ENCODE results near the gene PHACTR1. TPM values are rescaled to one million over a fixed set of nuclear protein-coding genes. Genes with fewer than 3 reads are reported as not detected.

The PHACTR1 gene
- total RNA-seq, 1 experiment from 2014 or later = 15.5 TPM

- TF ChIP-seq NFATC4 (CRISPR knock-in tag; IDR thresholded peaks at IDR 0.05) (no peak), ATF6 (CRISPR knock-in tag; IDR thresholded peaks at IDR 0.05) (no peak), CREM (CRISPR knock-in tag; IDR thresholded peaks at IDR 0.05) (no peak), JAZF1 (CRISPR knock-in tag; IDR thresholded peaks at IDR 0.05) (no peak), STAT6 (CRISPR knock-in tag; conservative IDR thresholded peaks at IDR 0.05; ENCODE audit: low read depth) (no peak), NR2C2 (CRISPR knock-in tag; IDR thresholded peaks at IDR 0.05) (no peak), FOXP1 (CRISPR knock-in tag; IDR thresholded peaks at IDR 0.05; ENCODE audit: borderline replicate concordance) (no peak), ATF1 (CRISPR knock-in tag; IDR thresholded peaks at IDR 0.05) (no peak), NFE2L1 (CRISPR knock-in tag; IDR thresholded peaks at IDR 0.05) (no peak), USF2 (CRISPR knock-in tag; IDR thresholded peaks at IDR 0.05) (no peak), JUN (CRISPR knock-in tag; IDR thresholded peaks at IDR 0.05) (no peak)
Measured at GRCh38 chr6:13139119-13139518, 422.6 kb downstream of the PHACTR1 start (continued).

- ChIA-PET POLR2A (no interaction called here), CTCF (interaction anchor here (0.7 to 0.9 kb wide), 2 partner anchors 20 to 167 kb away, joined by 3 to 4 read pairs; no protein-coding TSS in a partner anchor)
Measured at GRCh38 chr6:13140980-13141379, 424.4 kb downstream of the PHACTR1 start.

GRCh38 chr6:13141387-13141786, 424.8 kb downstream of the PHACTR1 start:
- Mint-ChIP-seq H3K4me3 (no peak overlapping the region), H3K27ac (no peak overlapping the region), H3K36me3 (no peaks in the 10 kb centered on the region), H3K27me3 (ENCODE audit: low read depth) (peaks cover 4% of the 10 kb centered on the region; the same call in 1 of the 2 replicates), H3K9me3 (no peaks in the 10 kb centered on the region), H3K4me1 (peaks cover 45% of the 10 kb centered on the region)
- POLR2A ChIA-PET = no interaction called here
- CTCF ChIA-PET = interaction anchor here (0.7 to 0.9 kb wide), 4 partner anchors 21 to 474 kb away, joined by 3 to 5 read pairs (median 4); partner anchors contain the start of gene NOL7
- ATAC-seq (no peak), DNase-seq (ENCODE audit: low spot score) (no peak)
- TF ChIP-seq STAT6 (CRISPR knock-in tag; conservative IDR thresholded peaks at IDR 0.05; ENCODE audit: low read depth) (no peak), ZNF512 (CRISPR knock-in tag; IDR thresholded peaks at IDR 0.05; ENCODE audit: borderline replicate concordance) (no peak), FOXK1 (CRISPR knock-in tag; IDR thresholded peaks at IDR 0.05) (no peak), SMAD4 (CRISPR knock-in tag; IDR thresholded peaks at IDR 0.05) (no peak), ZNF396 (CRISPR knock-in tag; IDR thresholded peaks at IDR 0.05; ENCODE audit: borderline replicate concordance) (no peak), TCF7 (CRISPR knock-in tag; IDR thresholded peaks at IDR 0.05; ENCODE audit: low read depth) (no peak), ZNF317 (CRISPR knock-in tag; IDR thresholded peaks at IDR 0.05; ENCODE audit: borderline replicate concordance, low read depth) (no peak)

More at GRCh38 chr6:13140980-13141379, 424.4 kb downstream of the PHACTR1 start:
- TF ChIP-seq NR3C1 (CRISPR knock-in tag; conservative IDR thresholded peaks at IDR 0.05; ENCODE audit: low read depth) (no peak), FOXJ3 (CRISPR knock-in tag; IDR thresholded peaks at IDR 0.05; ENCODE audit: borderline replicate concordance) (no peak), E2F4 (CRISPR knock-in tag; IDR thresholded peaks at IDR 0.05; ENCODE audit: borderline replicate concordance, low read depth) (no peak), TP53 (CRISPR knock-in tag; IDR thresholded peaks at IDR 0.05) (no peak), ZNF317 (CRISPR knock-in tag; IDR thresholded peaks at IDR 0.05; ENCODE audit: borderline replicate concordance, low read depth) (no peak), NFE2L1 (CRISPR knock-in tag; IDR thresholded peaks at IDR 0.05) (no peak), GTF2I (CRISPR knock-in tag; conservative IDR thresholded peaks at IDR 0.05) (no peak), NR1H2 (CRISPR knock-in tag; IDR thresholded peaks at IDR 0.05) (no peak)
- no peaks in the 10 kb centered on the region for H3K9me3 Mint-ChIP-seq
- no peak for DNase-seq (ENCODE audit: low spot score)
- ATAC-seq = no peak
- H3K27ac Mint-ChIP-seq = no peak overlapping the region
- peaks cover 49% of the 10 kb centered on the region for H3K4me1 Mint-ChIP-seq
- H3K27me3 Mint-ChIP-seq (ENCODE audit: low read depth) = peaks cover 4% of the 10 kb centered on the region; the same call in 1 of the 2 replicates
- no peak overlapping the region for H3K4me3 Mint-ChIP-seq
- H3K36me3 Mint-ChIP-seq = no peaks in the 10 kb centered on the region

All from WTC11 (cell line).